ENCODE data around the gene SLC35F4. TPM values are rescaled to one million over a fixed set of nuclear protein-coding genes. Genes with fewer than 3 reads are reported as not detected.

SLC35F4 gene
- total and polyA plus RNA-seq, 10 of the 15 experiments (the other 5 are each of a cell fraction or from before 2014, with no cell fraction given) = 0.06 to 0.30 TPM; not detected in 8

DNA sequence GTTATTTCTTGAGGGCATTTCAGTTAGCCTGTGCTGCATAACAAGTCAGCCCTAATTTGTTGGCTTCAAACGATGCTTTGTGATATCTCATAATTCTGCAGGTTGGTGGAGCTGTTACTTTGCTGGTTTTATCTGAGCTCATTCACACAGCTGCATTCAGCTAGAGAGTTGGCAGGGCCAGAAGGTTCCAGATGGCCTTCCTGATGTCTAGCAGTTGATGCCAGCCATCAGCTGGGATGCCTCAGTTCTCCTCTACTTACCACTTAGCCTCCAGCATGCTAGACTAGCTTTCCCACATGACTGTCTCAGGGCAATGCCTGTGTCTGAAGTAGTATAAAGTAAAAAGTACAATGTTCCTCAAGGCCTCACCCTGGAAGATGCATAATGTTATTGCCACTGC, 130.6 kb downstream of the SLC35F4 start:
- POLR2A ChIA-PET = interaction anchor here (0.5 to 0.7 kb wide), 2 partner anchors 37 to 809 kb away, joined by 3 to 5 read pairs; no protein-coding TSS in a partner anchor
- SMC1A ChIA-PET (ENCODE audit: uncharacterized antibody, unreplicated experiment) = interaction anchor here (1.2 to 1.8 kb wide), 2 partner anchors 21 to 23 kb away, joined by 3 to 5 read pairs; no protein-coding TSS in a partner anchor
- H3K27me3 ChIP-seq (replicated peaks in 1 of 2; ENCODE audit: control insufficient read depth in 2 of 2, insufficient read depth in 2 of 2, low read length in 1 of 2) = no peaks in the 10 kb centered on the region; a peak in 1 of 4 replicates
- RAD21 ChIA-PET (ENCODE audit: unreplicated experiment) = interaction anchor here (0.9 kb wide), 1 partner anchor 23 kb away, joined by 3 read pairs; no protein-coding TSS in a partner anchor
- FAIRE-seq = no peak
- H4K20me1 ChIP-seq (ENCODE audit: control insufficient read depth, insufficient read depth) = no peaks in the 10 kb centered on the region
- no peak overlapping the region for H3K4me2 ChIP-seq (ENCODE audit: control insufficient read depth, insufficient read depth)
- no peak for ATAC-seq
- no TSS peak for BruUV-seq (replicated peaks)
- H3K79me2 ChIP-seq (ENCODE audit: control insufficient read depth, insufficient read depth, low read length) = no peaks in the 10 kb centered on the region
- no peak overlapping the region for H3K9ac ChIP-seq (ENCODE audit: control insufficient read depth, insufficient read depth, low read length)
- no peaks in the 10 kb centered on the region for H3K4me1 ChIP-seq (ENCODE audit: control insufficient read depth, insufficient read depth, low read length)
- no peaks in the 10 kb centered on the region for H3K36me3 ChIP-seq (ENCODE audit: control insufficient read depth in 2 of 2, insufficient read depth in 2 of 2, low read length in 1 of 2)
- no peak overlapping the region for H3K4me3 ChIP-seq
- TF ChIP-seq REST (IDR thresholded peaks at IDR 0.05; ENCODE audit: low read depth, low read length) (no peak), RB1 (IDR thresholded peaks at IDR 0.05; ENCODE audit: borderline replicate concordance) (no peak)
- DNase-seq (ENCODE audit: low read depth, low spot score) = no peak
- CTCF ChIA-PET = interaction anchor here (1.2 kb wide), 1 partner anchor 20 kb away, joined by 3 read pairs; no protein-coding TSS in a partner anchor
- 4% methylated on average over 1 of the region's 1 CpG for WGBS (ENCODE audit: insufficient coverage, insufficient replicate concordance, low lambda C conversion rate, missing lambda C conversion rate)
- H2AFZ ChIP-seq (ENCODE audit: control insufficient read depth, low read depth, low read length) = no peak overlapping the region
- no peak overlapping the region for H3K27ac ChIP-seq (ENCODE audit: control insufficient read depth, insufficient read depth)
- no peaks in the 10 kb centered on the region for H3K9me3 ChIP-seq (replicated peaks; ENCODE audit: control insufficient read depth, insufficient read depth, low read length)
- in situ Hi-C loops (cut with MboI) (no loop called here), intact Hi-C loops (cut with micrococcal nuclease; ENCODE audit: unreplicated experiment) (no loop called here)
